NT2/D1 (cell line): ENCODE results near the gene FILIP1L.

Experiments used
- YY1 ChIP-seq: IDR thresholded peaks from 2 replicates; pipeline ENCODE4 v1.6.1; 2011; ENCODE audit not compliant: insufficient read length, insufficient read depth
- ZNF274 ChIP-seq: IDR thresholded peaks from 2 replicates; pipeline ENCODE4 v1.6.1; 2011; ENCODE audit warnings: mild to moderate bottlenecking, low read depth, low read length

DNA sequence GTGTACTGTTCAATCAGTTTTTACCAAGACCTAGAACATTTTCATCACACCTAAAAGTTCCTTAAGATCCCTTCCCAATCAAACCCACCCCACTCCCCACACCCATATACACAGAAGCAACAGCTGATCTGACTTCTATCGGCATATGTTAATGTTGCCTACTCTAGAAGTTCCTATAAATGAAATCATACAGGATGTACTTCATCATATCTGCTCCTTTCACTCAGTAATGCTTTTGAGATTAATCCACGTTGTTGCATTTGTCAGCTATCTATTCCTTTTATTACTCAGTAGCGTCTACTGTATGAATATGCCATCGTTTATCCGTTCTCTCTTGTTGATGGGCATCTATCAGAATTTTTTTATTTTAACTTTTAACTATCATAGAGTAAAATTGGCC, 14.3 kb upstream of the FILIP1L start:
- TF ChIP-seq ZNF274 (no peak), YY1 (no peak)
